WTC11 (cell line): ENCODE measurements around the gene RNF214.

Source experiments
- CTCF ChIP-seq: fragments of 200-600 bp; IDR thresholded peaks from 2 replicates; pipeline ENCODE4 v1.8.0; 2022; ENCODE audit warnings: antibody characterized with exemption
- ESRRA ChIP-seq: sonication (generic); formaldehyde crosslinking; IDR thresholded peaks from 2 replicates; pipeline ENCODE4 v1.8.1; 2022; ENCODE audit warnings: mild to moderate bottlenecking, missing genetic modification reagents, borderline replicate concordance
- MYBL2 ChIP-seq: sonication (generic); formaldehyde crosslinking; IDR thresholded peaks from 2 replicates; pipeline ENCODE4 v1.8.1; 2023; ENCODE audit warnings: mild to moderate bottlenecking, moderate library complexity, missing genetic modification reagents
- NR2C2 ChIP-seq: sonication (generic); formaldehyde crosslinking; IDR thresholded peaks from 2 replicates; pipeline ENCODE4 v1.8.0; 2022; ENCODE audit warnings: mild to moderate bottlenecking, missing genetic modification reagents
- SOX15 ChIP-seq: fragments of 250-450 bp; sonication (Bioruptor Pico); IDR thresholded peaks from 2 replicates; pipeline ENCODE4 v1.9.0; 2021; ENCODE audit warnings: mild to moderate bottlenecking
- ZNF138 ChIP-seq: sonication (generic); formaldehyde crosslinking; conservative IDR thresholded peaks from 2 replicates; pipeline ENCODE4 v1.8.1; 2022; ENCODE audit warnings: mild to moderate bottlenecking, moderate library complexity, missing genetic modification reagents
- ZNF281 ChIP-seq: sonication (generic); formaldehyde crosslinking; IDR thresholded peaks from 2 replicates; pipeline ENCODE4 v1.8.0; 2023; ENCODE audit warnings: mild to moderate bottlenecking, missing genetic modification reagents
- ZNF317 ChIP-seq: sonication (generic); formaldehyde crosslinking; IDR thresholded peaks from 2 replicates; pipeline ENCODE4 v1.8.1; 2023; ENCODE audit warnings: low read depth, mild to moderate bottlenecking, moderate library complexity, missing genetic modification reagents, borderline replicate concordance
- ZNF396 ChIP-seq: fragments of 250-450 bp; sonication (Bioruptor Pico); IDR thresholded peaks from 2 replicates; pipeline ENCODE4 v1.8.0; 2021; ENCODE audit warnings: mild to moderate bottlenecking, moderate library complexity, borderline replicate concordance
- TF ChIP-seq, protein P1 (sequence below): sonication (generic); formaldehyde crosslinking; IDR thresholded peaks from 2 replicates; pipeline ENCODE4 v1.8.1; 2022; ENCODE audit warnings: mild to moderate bottlenecking, moderate library complexity, missing genetic modification reagents
- TF ChIP-seq, protein P2 (sequence below): sonication (generic); formaldehyde crosslinking; IDR thresholded peaks from 2 replicates; pipeline ENCODE4 v1.8.0; 2022; ENCODE audit warnings: mild to moderate bottlenecking, missing genetic modification reagents

GRCh38 chr11:117256573-117256972 is 24.1 kb downstream of the RNF214 start:
- TF ChIP-seq CTCF: no peak
- TF ChIP-seq SOX15 (CRISPR knock-in tag): no peak
- TF ChIP-seq NR2C2 (CRISPR knock-in tag): no peak
- TF ChIP-seq, protein P1, sequence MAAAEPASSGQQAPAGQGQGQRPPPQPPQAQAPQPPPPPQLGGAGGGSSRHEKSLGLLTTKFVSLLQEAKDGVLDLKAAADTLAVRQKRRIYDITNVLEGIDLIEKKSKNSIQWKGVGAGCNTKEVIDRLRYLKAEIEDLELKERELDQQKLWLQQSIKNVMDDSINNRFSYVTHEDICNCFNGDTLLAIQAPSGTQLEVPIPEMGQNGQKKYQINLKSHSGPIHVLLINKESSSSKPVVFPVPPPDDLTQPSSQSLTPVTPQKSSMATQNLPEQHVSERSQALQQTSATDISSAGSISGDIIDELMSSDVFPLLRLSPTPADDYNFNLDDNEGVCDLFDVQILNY (CRISPR knock-in tag): no peak
- no peak for TF ChIP-seq ZNF396 (CRISPR knock-in tag)
- TF ChIP-seq, protein P2, sequence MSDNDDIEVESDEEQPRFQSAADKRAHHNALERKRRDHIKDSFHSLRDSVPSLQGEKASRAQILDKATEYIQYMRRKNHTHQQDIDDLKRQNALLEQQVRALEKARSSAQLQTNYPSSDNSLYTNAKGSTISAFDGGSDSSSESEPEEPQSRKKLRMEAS (CRISPR knock-in tag): no peak
- no peak for TF ChIP-seq ZNF317 (CRISPR knock-in tag)
- no peak for TF ChIP-seq ZNF138 (CRISPR knock-in tag)
- no peak for TF ChIP-seq ESRRA (CRISPR knock-in tag)
- no peak for TF ChIP-seq ZNF281 (CRISPR knock-in tag)
- TF ChIP-seq MYBL2 (CRISPR knock-in tag): no peak
